Trophoblast cell (in vitro differentiated cells and primary cell): ENCODE data around the gene GBE1.
A peak's percentile ranks its signal among the peaks of the same experiment; 100 is the strongest.

Experiments
- DNase-seq, 2 donors: peaks; one replicate each; pipeline ENCODE4 v3.0.0-alpha.2; 2016
- H2AFZ ChIP-seq: 2 replicates; pipeline ENCODE4 v1.6.1; 2013; ENCODE audit warnings: low read length, moderate library complexity, mild to moderate bottlenecking; ENCODE audit not compliant: insufficient read depth, poor library complexity
- H2AK5ac ChIP-seq: 2 replicates; pipeline ENCODE4 v1.6.1; 2013; ENCODE audit warnings: mild to moderate bottlenecking, low read length
- H2BK120ac ChIP-seq: 2 replicates; pipeline ENCODE4 v1.6.1; 2013; ENCODE audit warnings: low read length, mild to moderate bottlenecking, moderate library complexity; ENCODE audit not compliant: insufficient read depth, poor library complexity
- H2BK12ac ChIP-seq: 2 replicates; pipeline ENCODE4 v1.6.1; 2013; ENCODE audit warnings: mild to moderate bottlenecking, low read length, moderate library complexity
- H2BK5ac ChIP-seq: 2 replicates; pipeline ENCODE4 v1.6.1; 2013; ENCODE audit warnings: low read length, low read depth, moderate library complexity, mild to moderate bottlenecking; ENCODE audit not compliant: poor library complexity
- H3K14ac ChIP-seq: 2 replicates; pipeline ENCODE4 v1.6.1; 2013; ENCODE audit warnings: mild to moderate bottlenecking, low read length
- H3K18ac ChIP-seq: 2 replicates; pipeline ENCODE4 v1.6.1; 2013; ENCODE audit warnings: mild to moderate bottlenecking, low read length
- H3K23ac ChIP-seq: 2 replicates; pipeline ENCODE4 v1.6.1; 2013; ENCODE audit warnings: low read length
- H3K27ac ChIP-seq: 2 replicates; pipeline ENCODE4 v1.5.1; 2013; ENCODE audit warnings: low read depth, mild to moderate bottlenecking, inconsistent platforms, low read length, moderate library complexity
- H3K27me3 ChIP-seq: 2 replicates; pipeline ENCODE4 v1.6.1; 2013; ENCODE audit warnings: inconsistent platforms, mild to moderate bottlenecking, low read length, moderate library complexity; ENCODE audit not compliant: insufficient read depth
- H3K36me3 ChIP-seq, 2 experiments: 1 replicate in 1 of 2; 2 replicates in 1 of 2; pipeline ENCODE4 v1.6.1; 2013; ENCODE audit warnings: low read length in 2 of 2, mild to moderate bottlenecking in 2 of 2, moderate library complexity in 1 of 2; ENCODE audit not compliant: insufficient read depth in 2 of 2, control insufficient read depth in 1 of 2
- H3K4ac ChIP-seq: 2 replicates; pipeline ENCODE4 v1.6.1; 2013; ENCODE audit warnings: low read depth, mild to moderate bottlenecking, low read length, moderate library complexity
- H3K4me1 ChIP-seq, 2 experiments: 1 replicate in 1 of 2; 2 replicates in 1 of 2; pipeline ENCODE4 v1.6.1; 2013; ENCODE audit warnings: low read length in 2 of 2, mild to moderate bottlenecking in 2 of 2, moderate library complexity in 1 of 2; ENCODE audit not compliant: insufficient read depth in 2 of 2, control insufficient read depth in 1 of 2
- H3K4me2 ChIP-seq: 2 replicates; pipeline ENCODE4 v1.6.1; 2013; ENCODE audit warnings: inconsistent platforms, mild to moderate bottlenecking, low read length, moderate library complexity
- H3K4me3 ChIP-seq: 2 replicates; pipeline ENCODE4 v1.5.1; 2013; ENCODE audit warnings: mild to moderate bottlenecking, low read depth, low read length, inconsistent platforms
- H3K79me1 ChIP-seq: one replicate; pipeline ENCODE4 v1.6.1; 2013; ENCODE audit warnings: low read length
- H3K79me2 ChIP-seq: 2 replicates; pipeline ENCODE4 v1.6.1; 2013; ENCODE audit warnings: low read length, mild to moderate bottlenecking; ENCODE audit not compliant: control insufficient read depth, insufficient read depth, poor library complexity
- H3K9ac ChIP-seq: 2 replicates; pipeline ENCODE4 v1.6.1; 2013; ENCODE audit warnings: mild to moderate bottlenecking, low read length
- H3K9me3 ChIP-seq: 2 replicates; pipeline ENCODE4 v1.6.1; 2013; ENCODE audit warnings: low read depth, mild to moderate bottlenecking, control low read depth, inconsistent platforms, low read length; ENCODE audit not compliant: insufficient read depth
- H4K12ac ChIP-seq: 2 replicates; pipeline ENCODE4 v1.6.1; 2013; ENCODE audit warnings: low read depth, mild to moderate bottlenecking, low read length, moderate library complexity
- H4K8ac ChIP-seq: 2 replicates; pipeline ENCODE4 v1.6.1; 2013; ENCODE audit warnings: low read depth, mild to moderate bottlenecking, low read length, moderate library complexity
- H4K91ac ChIP-seq: one replicate; pipeline ENCODE4 v1.6.1; 2013; ENCODE audit warnings: low read depth, mild to moderate bottlenecking, low read length, moderate library complexity
- whole genome bisulfite sequencing: extraction: QIAGEN DNeasy Blood & Tissue Kit; methylation state at CpG from one replicate; pipeline ENCODE4 v1.1.7; 2013; ENCODE audit warnings: missing lambda C conversion rate; ENCODE audit not compliant: insufficient read length, insufficient coverage; ENCODE audit errors: extremely low coverage; 5-methylcytosine and 5-hydroxymethylcytosine counted together

The GBE1 gene

DNA sequence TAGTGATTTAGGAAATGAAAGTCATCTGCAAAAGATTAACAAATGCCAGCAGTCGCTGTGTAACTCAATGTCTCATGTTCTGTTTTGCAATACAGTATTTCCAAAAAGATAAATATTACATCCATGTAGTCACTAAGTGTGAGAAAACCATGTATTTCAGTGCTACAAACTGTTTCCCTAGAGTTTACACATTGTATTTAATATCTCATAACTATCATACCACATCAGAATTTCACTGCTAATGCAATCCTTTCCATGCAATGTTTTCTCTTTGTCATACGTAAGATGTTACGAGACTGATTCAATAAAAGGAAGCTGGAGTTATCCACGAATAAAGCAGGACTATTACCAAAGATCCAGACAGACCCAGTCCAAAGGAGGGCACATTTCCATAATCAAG lies 269.4 kb downstream of the GBE1 start:
- no peak overlapping the region for H2BK12ac ChIP-seq
- no peak overlapping the region for H3K23ac ChIP-seq
- H4K91ac ChIP-seq: no peak overlapping the region
- H2AK5ac ChIP-seq: no peak overlapping the region
- H3K9ac ChIP-seq: no peak overlapping the region
- no peak overlapping the region for H2BK5ac ChIP-seq
- H2BK120ac ChIP-seq: no peak overlapping the region
- H3K27me3 ChIP-seq: no peaks in the 10 kb centered on the region
- H4K8ac ChIP-seq: no peak overlapping the region
- WGBS: no CpG with 5 or more reads among the region's 4 CpGs
- no peak overlapping the region for H3K14ac ChIP-seq
- H3K4me1 ChIP-seq: peaks cover 2% of the 10 kb centered on the region in 2 experiments
- no peak overlapping the region for H3K27ac ChIP-seq
- no peak overlapping the region for H3K18ac ChIP-seq
- no peak overlapping the region for H3K4ac ChIP-seq
- no peaks in the 10 kb centered on the region for H3K36me3 ChIP-seq
- DNase-seq: peak in 1 of 2 donors; percentile 72
- H3K9me3 ChIP-seq: no peaks in the 10 kb centered on the region
- H3K79me2 ChIP-seq: no peaks in the 10 kb centered on the region
- peaks cover 1% of the 10 kb centered on the region for H3K79me1 ChIP-seq
- H3K4me2 ChIP-seq: no peak overlapping the region
- H4K12ac ChIP-seq: no peak overlapping the region
- H2AFZ ChIP-seq: no peak overlapping the region
- no peak overlapping the region for H3K4me3 ChIP-seq

DNA sequence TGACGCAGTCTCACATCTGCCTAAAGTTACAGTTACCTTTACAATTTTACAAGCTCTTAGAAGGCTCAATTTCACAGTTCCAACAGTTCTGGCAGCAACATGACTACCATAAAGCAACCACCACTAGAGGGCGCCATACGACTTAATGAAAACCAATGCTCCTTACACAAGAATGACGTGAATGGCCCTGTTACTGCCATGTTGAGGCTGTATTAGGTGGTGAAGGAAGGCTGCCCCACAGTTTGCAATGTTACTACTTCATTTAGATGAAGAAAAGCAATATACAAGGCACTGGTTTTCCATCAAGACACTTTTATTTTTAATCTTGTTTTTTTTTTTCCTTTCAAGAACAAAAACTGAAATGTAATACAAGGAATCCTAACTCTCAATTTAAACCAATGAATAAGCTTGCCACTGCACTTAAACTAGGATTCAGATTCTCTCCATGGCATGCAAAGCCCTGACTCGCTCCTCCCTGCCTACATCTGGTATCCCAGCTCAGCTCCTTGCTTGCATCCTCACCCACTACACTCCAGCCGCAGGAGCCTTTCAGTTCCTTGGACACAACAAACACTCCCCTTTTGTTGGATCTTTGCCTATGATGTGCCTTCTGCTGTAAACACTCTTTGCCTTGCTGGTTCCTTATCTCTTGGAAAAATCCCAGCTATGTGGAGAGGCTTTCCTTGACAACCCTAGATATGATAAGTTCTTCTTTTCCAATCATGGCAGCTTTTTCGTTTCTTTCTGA lies 270.7 kb downstream of the GBE1 start:
- Histone ChIP-seq H3K18ac (no peak overlapping the region), H2BK12ac (no peak overlapping the region), H2BK120ac (no peak overlapping the region), H3K4me3 (no peak overlapping the region), H3K4me2 (no peak overlapping the region), H4K12ac (no peak overlapping the region), H2BK5ac (no peak overlapping the region), H2AFZ (no peak overlapping the region), H3K27ac (peak overlapping the region; percentile 36), H3K9ac (no peak overlapping the region), H3K36me3 (no peaks in the 10 kb centered on the region), H2AK5ac (no peak overlapping the region), H3K27me3 (no peaks in the 10 kb centered on the region), H4K91ac (no peak overlapping the region), H3K14ac (no peak overlapping the region), H3K4ac (no peak overlapping the region), H4K8ac (peak overlapping the region; percentile 17), H3K79me2 (no peaks in the 10 kb centered on the region), H3K23ac (no peak overlapping the region), H3K4me1 (peaks cover 2% of the 10 kb centered on the region in 2 experiments), H3K9me3 (no peaks in the 10 kb centered on the region), H3K79me1 (no peaks in the 10 kb centered on the region)
- DNase-seq: peak; percentile 89 to 98
- WGBS: no CpG with 5 or more reads among the region's 7 CpGs

GRCh38 chr3:81485444-81485865 lies 276.0 kb downstream of the GBE1 start:
- Histone ChIP-seq H2AK5ac (no peak overlapping the region), H2BK5ac (no peak overlapping the region), H3K27ac (no peak overlapping the region), H3K23ac (no peak overlapping the region), H2BK12ac (no peak overlapping the region), H3K4me3 (no peak overlapping the region), H4K12ac (no peak overlapping the region), H4K91ac (no peak overlapping the region), H3K4me2 (no peak overlapping the region), H3K18ac (no peak overlapping the region), H3K9ac (no peak overlapping the region), H3K9me3 (no peaks in the 10 kb centered on the region), H3K79me1 (no peaks in the 10 kb centered on the region), H3K36me3 (no peaks in the 10 kb centered on the region), H2BK120ac (no peak overlapping the region), H3K14ac (no peak overlapping the region), H3K4ac (no peak overlapping the region), H3K4me1 (no peaks in the 10 kb centered on the region), H3K27me3 (no peaks in the 10 kb centered on the region), H4K8ac (no peak overlapping the region), H3K79me2 (no peaks in the 10 kb centered on the region), H2AFZ (no peak overlapping the region)
- peak in 1 of 2 donors; percentile 16 for DNase-seq
- no CpG with 5 or more reads among the region's 5 CpGs for WGBS

- Histone ChIP-seq H3K4me1 (no peaks in the 10 kb centered on the region), H4K8ac (no peak overlapping the region), H3K4me2 (no peak overlapping the region), H2AFZ (no peak overlapping the region), H3K4me3 (no peak overlapping the region), H3K27ac (no peak overlapping the region), H2BK12ac (no peak overlapping the region), H3K14ac (no peak overlapping the region), H3K18ac (no peak overlapping the region), H4K91ac (no peak overlapping the region), H3K23ac (no peak overlapping the region), H2BK5ac (no peak overlapping the region), H3K9me3 (no peaks in the 10 kb centered on the region), H3K9ac (no peak overlapping the region), H3K79me1 (no peaks in the 10 kb centered on the region), H3K4ac (no peak overlapping the region), H3K79me2 (no peaks in the 10 kb centered on the region), H2AK5ac (no peak overlapping the region), H3K27me3 (no peaks in the 10 kb centered on the region), H3K36me3 (no peaks in the 10 kb centered on the region), H4K12ac (no peak overlapping the region), H2BK120ac (no peak overlapping the region)
- WGBS: no CpG with 5 or more reads among the region's 5 CpGs
- no peak for DNase-seq
These were observed 276.9 kb downstream of the GBE1 start for GRCh38 chr3:81484520-81484919.
